GM12864 (cell line): Measurements from ENCODE around the gene APRT.
"Not testable (repeated sequence)": the region's sequence is repeated elsewhere in the genome, so short reads cannot be mapped to it uniquely, and the experiment has no call there.

Experiments used
- DNase-seq: peaks from one replicate; pipeline ENCODE4 v3.0.0-alpha.2; 2011; ENCODE audit warnings: low read depth
- H3K4me3 ChIP-seq: 2 replicates; pipeline ENCODE4 v1.5.1; 2011; ENCODE audit warnings: mild to moderate bottlenecking, low read depth, low read length, control low read depth
- CTCF ChIP-seq: IDR thresholded peaks from 2 replicates; pipeline ENCODE4 v1.5.1; 2011; ENCODE audit warnings: low read depth, mild to moderate bottlenecking, moderate library complexity, low read length, control low read depth, inconsistent platforms; ENCODE audit errors: missing control alignments

Gene APRT

GRCh38 chr16:88824256-88825077 is 12.7 kb upstream of the APRT start:
- no peak for TF ChIP-seq CTCF
- no peak for DNase-seq
- H3K4me3 ChIP-seq, result no peak overlapping the region

- not testable (repeated sequence) for DNase-seq, H3K4me3 ChIP-seq
Observed at GRCh38 chr16:88823646-88824045, 11.9 kb upstream of the APRT start.

- H3K4me3 ChIP-seq, result no peak overlapping the region
- no peak for TF ChIP-seq CTCF
- DNase-seq, result no peak
Observed at GRCh38 chr16:88822281-88823040, 10.7 kb upstream of the APRT start.

GRCh38 chr16:88821168-88821850 is 9.6 kb upstream of the APRT start:
- DNase-seq, result no peak
- no peak overlapping the region for H3K4me3 ChIP-seq
- TF ChIP-seq CTCF, result no peak

GRCh38 chr16:88820385-88821025 is 8.8 kb upstream of the APRT start:
- no peak for DNase-seq
- H3K4me3 ChIP-seq, result no peak overlapping the region
- TF ChIP-seq CTCF, result no peak

- no peak overlapping the region for H3K4me3 ChIP-seq
- DNase-seq, result no peak
- no peak for TF ChIP-seq CTCF
Observed at GRCh38 chr16:88819126-88819525, 7.4 kb upstream of the APRT start.

- TF ChIP-seq CTCF, result no peak
- DNase-seq, result no peak
- no peak overlapping the region for H3K4me3 ChIP-seq
Observed at GRCh38 chr16:88818575-88818874, 6.8 kb upstream of the APRT start.
